ENCODE results near the gene LRRC27.
A peak's percentile ranks its signal among the peaks of the same experiment; 100 is the strongest.

LRRC27 gene

DNA sequence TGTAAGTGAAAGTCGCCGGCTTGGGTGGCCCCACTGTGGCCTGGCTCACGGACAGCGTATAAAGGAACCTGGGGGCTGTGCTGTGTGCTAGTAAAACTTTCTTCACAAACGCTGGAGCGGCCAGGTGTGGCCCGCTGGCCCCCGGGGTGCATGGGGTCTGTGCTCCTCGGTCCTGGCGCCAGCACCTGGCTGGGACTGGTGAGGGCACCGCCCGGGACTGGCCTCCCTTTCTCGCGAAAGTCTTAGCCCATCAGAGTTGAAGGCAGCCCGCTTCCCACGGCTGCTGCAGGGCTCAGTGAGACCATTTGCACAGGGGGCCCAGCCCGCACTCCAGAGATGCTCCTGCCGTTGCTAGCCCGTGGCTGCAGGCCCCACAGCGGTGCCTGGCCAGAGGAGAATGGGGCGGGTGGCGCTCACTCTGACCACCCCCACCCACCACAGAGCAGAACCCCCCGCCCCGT, 70.8 kb downstream of the LRRC27 start:
- no peak for DNase-seq (ENCODE audit: low read depth)

DNA sequence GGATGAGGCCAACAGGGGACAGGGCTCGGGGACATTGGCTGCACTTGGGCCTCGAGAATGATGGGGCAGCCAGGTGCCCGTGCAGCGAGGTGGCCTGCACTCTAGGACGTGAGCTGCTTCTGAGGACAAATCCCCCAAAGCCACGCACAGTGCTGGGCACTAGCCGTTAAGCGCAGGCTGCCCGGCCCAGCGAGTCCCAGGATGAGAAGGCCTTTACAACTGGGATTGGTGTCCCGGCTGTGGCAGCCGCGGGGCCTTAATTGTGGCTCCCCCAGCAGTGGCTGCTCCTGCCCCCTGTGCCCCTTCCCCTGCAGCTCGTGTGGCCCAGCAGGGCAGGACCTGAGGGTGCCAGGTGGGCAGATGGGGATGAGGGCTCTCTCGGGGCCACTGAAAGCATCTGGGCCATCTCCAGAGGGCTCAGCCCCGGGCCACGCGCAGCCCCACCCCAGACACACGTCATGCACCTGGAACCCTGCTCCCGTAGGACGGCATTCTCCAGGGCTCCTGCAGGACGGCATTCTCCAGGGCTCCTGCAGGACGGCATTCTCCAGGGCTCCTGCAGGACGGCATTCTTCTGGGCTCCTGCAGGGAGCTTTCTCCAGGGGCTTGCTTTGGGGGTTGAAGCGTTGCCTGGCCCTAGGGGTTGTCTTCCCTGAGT, 71.6 kb downstream of the LRRC27 start:
- no peak for DNase-seq (ENCODE audit: low read depth)

DNA sequence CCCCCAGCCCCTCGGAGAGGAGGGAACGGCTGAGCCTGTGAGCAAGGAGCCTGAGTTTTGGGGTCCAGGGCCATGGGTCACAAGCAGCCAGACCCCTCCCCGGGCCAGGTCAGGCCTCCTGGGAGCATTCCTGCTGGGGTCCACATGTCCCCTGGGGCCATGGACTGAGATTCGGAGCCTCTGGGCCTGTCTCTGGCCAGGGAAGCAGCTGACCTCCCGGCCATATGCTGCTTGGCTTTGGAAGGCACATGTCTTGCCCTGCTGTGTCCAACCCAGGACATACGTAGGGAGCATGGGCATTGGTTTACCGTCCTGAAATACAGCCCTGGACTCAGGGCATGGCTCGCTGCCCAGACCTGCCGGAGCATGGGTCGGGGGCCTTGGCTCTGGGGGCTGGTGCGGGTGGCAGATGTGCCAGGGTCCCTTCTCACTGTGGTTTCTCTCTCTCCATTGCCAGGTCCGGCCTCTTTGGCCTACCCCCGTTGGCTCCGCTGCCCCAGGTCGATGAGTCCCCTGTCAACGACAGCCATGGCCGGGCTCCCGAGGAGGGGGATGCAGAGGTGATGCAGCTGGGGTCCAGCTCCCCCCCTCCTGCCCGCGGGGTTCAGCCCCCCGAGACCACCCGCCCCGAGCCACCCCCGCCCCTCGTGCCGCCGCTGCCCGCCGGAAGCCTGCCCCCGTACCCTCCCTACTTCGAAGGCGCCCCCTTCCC, 72.3 kb downstream of the LRRC27 start:
- no peak for DNase-seq (ENCODE audit: low read depth)

DNA sequence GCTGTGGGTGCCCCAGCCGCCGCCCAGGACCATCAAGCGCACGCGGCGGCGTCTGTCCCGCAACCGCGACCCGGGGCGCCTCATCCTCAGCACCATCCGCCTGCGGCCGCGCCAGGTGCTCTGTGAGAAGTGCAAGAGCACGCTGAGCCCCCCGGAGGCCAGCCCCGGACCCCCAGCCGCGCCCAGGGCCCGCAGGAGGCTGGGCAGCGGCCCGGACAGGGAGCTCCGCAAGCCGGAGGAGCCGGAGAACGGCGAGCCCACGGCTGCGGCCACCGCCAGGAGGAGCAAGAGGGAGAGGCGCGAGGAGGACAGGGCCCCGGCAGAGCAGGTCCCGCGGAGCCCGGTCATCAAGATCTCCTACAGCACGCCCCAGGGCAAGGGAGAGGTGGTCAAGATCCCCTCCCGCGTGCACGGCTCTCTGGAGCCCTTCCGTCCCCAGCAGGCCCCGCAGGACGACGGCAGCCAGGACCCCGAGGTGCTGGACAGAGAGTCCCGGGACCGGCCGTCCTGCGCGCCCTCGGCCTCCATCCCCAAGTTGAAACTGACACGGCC, 73.0 kb downstream of the LRRC27 start:
- no peak for DNase-seq (ENCODE audit: low read depth)

DNA sequence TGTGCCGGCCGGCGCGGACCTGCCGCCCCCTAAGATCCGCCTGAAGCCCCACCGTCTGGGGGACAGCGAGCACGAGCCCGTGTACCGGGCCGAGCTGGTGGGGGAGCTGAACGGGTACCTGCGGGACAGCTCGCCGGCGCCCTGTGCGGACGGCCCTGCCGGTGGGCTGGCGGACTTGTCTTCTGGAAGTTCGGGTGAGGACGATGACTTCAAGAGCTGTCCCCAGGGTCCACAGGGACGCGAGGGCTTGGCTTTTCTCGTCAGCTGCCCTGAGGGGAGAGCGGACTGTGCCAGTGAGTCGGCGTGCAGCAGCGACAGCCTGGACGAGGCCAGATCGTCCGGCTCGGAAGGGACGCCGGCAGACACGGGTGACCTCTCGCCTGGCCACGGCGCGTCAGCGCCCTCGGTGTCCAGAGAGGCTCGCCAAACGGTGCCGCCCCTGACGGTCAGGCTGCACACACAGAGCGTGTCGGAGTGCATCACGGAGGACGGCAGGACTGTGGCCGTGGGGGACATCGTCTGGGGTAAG, 73.5 kb downstream of the LRRC27 start:
- DNase-seq (ENCODE audit: low read depth) = no peak

DNA sequence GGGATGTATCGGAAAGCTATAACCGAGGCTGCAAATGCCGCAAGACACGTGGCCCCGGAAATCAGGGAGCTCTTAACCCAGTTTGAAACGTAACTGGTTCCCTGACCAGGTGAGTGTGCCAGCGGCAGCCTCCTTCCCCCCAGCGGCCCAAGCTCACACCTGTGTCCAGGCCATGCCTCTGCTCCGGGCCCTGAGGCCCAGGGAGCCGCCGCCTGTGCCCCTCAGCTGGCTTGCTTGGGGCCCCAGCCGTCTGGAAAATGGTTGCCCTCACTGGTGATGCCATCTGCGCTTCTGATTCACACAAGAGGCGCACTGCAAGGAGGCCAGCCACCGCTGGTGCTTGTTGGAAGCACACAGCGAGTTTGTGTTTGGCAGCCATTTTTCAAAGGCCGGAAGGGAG, 74.2 kb downstream of the LRRC27 start:
- no peak for DNase-seq (ENCODE audit: low read depth)

DNA sequence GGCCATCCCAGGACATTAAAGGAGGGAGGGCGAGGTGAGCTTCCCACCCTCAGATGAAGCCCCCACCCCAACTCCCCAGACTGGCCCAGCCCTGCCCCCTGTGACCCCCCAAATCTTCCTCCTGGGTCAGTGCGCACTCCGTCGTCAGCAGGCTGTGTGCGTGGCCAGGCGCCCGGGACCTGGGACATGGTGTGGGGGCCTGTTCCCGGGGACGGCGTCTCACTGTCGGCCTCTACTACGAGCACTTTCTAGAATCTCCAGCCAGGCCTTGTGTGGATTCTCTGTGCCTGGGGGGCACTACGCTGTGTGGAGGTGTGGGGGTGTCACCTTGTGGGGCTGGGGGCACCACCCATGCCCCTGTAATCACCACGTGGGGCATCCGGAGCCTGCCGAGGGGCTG, 74.8 kb downstream of the LRRC27 start:
- DNase-seq (ENCODE audit: low read depth) = no peak

DNA sequence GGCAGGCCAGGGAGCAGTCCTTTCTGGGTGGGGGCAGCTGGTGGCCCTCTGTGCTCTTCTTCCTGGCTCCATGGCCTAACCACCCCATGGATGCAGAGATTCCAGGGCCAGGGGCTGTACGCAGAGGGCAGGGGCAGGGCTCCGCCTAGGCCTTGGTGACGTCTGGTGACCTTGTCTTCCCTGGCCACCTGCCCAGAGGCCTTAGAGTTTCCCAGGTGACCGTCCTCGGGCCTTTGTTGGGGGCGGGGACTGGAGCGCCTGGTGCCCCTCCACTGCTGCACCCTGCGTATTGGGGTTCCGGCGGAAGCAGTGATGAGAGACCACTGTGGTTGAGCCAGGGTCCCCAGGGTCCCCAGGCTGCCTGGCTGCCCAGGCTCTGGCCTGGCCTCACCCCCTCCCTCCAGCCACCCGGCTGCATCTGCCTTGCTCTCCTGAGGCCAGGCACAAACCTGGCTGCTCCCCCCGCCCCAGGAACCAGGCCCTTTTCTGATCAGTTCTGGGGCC, 75.3 kb downstream of the LRRC27 start:
- DNase-seq (ENCODE audit: low read depth) = no peak

DNA sequence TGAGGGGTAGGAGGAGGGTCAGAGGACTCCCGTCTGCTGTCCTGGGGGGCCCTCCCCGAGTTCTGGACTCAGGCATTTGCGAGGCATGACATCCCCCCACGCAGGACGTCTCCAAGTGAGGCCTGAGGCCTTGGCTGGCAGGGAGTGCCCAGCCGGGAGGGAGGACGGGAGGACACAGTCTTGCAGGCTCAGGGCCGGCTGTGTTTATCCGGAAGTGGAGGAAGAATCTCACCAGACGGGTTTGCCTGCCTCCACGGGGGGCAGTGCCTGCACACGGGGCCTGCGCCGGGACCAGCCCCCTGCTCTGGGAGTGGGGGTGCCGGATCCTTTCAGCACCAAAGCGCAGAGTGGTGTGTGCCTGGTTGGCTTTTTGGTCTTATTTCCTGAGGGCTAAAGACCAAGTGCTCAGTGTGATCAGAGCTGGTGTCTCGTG, 75.9 kb downstream of the LRRC27 start:
- DNase-seq (ENCODE audit: low read depth) = peak; percentile 65

DNA sequence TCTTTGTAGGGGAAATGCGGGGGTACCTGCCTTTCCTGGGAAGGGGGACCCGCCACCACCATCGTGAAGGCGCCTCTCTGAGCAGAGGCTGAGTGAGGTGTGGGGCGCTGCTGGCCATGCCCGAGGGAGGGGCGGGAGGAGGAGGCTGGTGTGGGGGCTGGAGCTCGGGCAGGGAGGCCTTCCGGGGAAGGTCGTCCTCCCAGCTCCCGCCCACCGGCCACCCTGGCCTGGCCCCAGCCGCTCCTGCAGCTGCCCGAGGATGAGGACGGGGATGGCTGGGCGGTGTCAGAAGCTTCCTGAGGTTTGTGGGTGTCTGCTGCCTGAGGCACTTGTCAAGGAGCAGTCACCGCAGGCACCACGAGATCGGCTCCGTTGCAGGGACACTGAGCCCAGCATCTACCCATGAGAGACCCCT, 76.4 kb downstream of the LRRC27 start:
- peak; percentile 35 for DNase-seq (ENCODE audit: low read depth)

DNA sequence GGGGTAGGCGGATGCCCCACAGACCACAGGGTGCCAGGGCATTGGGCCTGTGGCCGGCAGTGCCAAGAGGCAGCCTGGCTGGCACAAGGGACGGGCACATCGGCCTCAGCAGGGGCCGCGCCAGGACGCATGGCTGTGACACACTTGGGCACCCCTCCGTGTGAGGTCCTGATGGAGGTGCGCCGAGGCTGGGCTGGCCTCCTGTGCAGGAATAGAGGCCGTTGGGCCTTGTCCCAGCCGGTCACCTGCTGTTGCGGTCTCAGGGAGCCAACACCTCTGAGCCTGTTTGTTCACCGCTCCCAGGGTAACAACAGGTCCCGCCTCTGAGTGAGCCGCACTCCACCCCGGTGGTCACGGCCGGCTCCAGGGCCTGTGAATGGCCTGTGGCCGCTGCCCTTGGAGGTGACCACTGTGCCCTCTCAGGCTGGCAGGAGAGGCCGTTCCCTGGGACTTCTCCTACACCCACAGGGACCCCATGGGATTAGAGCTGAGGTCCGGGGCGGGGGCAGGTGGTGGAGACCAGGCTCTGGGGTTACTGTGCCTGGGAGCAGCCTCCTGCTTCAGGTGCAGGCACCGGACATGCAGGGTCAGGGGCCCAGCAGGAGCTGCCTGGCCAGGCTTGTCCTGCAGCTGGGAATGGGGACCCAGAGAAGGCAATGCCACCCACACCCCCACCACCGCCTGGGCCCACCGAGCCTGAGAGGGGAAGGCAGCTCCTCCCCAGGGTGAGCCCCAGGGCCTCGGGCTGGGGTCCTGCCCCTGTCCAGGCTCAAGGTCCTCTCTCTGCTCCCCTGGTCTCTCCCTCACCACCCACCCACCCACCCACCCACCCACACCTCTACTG, 77.1 kb downstream of the LRRC27 start:
- DNase-seq (ENCODE audit: low read depth) = no peak

DNA sequence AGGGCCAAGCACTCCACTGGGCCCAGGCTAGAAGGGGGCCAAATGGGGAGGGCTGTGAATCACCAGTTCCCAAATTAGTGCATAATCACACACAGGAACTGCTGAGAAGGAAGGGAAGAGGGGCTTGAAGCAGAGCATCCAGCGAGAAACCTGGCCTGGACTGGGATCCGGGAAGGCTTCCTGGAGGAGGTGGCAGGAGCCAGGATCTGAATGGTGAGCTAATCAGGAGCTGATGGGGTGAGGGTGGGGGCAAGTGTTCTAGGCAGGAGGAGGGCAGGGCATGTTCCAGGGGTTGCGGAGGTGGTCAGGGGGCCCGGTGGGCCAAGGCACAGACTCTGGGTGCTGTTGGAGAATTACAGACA, 77.7 kb downstream of the LRRC27 start:
- no peak for DNase-seq (ENCODE audit: low read depth)

DNA sequence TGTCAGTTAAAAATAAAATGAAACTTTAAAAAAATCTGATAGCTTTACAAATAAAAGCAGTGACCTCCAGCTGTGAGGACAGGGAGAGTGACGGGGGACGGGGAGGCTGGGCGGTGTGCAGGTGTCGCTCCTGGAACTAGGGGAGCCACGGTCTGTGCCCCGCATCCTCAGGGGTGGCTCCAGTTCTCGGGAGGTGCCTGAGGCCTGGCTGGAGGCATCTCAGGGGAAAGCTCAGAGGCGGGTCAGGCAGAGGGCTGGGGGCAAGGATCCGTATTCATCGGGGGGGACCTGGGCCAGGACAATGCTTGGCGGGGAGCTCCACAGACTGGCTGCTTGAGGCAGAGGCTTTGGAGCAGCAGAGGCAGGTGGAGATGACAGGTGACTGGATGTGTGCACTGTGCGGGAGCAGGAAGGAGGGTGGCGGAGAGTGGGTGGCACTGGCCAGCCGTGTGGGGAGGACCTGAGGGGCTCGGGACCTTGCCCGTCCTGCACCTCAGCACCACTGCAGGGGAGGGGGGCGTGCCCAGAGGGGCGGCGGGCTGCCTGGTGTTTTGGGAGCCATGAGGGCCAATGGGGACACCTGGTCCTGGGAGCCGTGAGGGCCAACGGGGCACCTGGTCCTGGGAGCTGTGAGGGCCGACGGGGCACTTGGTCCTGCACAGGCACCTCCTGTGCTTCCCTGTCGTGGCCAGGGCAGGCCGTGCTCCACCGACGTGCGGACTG, 78.2 kb downstream of the LRRC27 start:
- DNase-seq (ENCODE audit: low read depth) = no peak

DNA sequence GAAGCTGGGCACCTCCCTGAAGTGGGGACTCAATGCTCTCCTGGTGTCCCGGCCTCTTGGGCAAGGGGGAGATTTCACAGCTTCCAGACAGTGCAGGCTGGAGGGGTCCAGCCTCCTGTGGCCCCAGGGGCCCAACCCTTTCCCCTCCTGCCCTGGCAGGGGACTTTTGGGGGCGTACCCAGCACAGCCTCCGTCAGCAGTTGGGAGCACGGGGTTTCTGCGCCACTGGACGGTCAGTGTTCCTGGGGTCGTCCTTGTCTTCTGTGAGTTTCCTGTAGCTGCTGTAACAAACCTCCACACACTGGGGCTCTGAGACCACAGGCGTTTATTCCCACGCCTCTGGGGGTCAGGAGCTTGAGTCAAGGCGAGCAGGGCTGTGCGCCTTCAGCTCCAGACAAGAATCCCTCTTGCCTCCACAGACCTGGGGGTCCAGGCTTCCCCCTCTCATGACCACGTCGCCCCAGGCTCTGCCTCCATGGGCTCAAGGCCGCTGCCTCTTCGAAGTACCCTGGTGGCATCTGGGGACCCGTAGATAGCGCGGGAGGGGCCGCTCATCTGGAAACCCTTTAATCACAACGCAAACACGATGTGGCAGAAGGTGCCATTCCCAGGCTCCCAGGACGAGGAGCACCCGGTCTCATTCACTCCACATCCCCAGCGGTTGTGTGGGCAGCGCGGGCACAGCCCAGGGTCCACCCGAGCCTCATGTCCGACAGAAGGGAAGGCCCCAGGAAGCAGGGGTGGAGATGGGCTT, 79.0 kb downstream of the LRRC27 start:
- no peak for DNase-seq (ENCODE audit: low read depth)

DNA sequence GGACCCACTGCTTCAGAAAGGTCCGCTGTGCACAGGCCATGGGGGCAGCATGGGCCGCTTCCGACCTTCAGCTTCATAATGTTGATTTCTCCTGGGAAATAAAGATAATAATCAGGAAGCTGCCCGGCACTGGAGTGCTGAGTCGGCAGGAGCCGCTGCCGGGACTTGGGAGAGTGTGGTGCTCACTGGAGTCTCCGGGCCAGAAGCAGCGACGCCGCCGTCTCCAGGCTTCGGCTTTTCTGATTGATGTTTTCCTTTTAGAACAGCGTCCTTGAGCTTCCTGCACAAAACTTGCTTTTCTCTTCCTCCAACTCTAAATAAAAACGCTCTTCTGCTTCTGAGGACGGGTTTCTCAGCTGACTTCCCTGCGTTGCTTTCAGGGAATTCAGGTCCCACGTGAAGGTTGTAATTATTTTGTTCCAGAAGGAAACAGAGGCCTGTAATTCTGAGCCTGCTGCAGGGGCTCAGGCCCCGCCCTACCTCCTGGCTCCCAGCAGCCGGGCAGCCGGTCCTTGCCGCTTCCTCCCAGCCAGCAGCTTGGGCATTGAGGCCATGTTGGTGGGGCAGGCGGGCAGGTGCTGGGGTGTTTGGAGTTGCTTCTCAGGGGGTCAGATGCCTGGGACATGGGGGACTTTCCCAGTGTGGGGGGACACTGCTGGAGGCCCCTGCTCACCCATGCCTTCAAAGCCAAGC, 79.7 kb downstream of the LRRC27 start:
- DNase-seq (ENCODE audit: low read depth) = peak; percentile 59

DNA sequence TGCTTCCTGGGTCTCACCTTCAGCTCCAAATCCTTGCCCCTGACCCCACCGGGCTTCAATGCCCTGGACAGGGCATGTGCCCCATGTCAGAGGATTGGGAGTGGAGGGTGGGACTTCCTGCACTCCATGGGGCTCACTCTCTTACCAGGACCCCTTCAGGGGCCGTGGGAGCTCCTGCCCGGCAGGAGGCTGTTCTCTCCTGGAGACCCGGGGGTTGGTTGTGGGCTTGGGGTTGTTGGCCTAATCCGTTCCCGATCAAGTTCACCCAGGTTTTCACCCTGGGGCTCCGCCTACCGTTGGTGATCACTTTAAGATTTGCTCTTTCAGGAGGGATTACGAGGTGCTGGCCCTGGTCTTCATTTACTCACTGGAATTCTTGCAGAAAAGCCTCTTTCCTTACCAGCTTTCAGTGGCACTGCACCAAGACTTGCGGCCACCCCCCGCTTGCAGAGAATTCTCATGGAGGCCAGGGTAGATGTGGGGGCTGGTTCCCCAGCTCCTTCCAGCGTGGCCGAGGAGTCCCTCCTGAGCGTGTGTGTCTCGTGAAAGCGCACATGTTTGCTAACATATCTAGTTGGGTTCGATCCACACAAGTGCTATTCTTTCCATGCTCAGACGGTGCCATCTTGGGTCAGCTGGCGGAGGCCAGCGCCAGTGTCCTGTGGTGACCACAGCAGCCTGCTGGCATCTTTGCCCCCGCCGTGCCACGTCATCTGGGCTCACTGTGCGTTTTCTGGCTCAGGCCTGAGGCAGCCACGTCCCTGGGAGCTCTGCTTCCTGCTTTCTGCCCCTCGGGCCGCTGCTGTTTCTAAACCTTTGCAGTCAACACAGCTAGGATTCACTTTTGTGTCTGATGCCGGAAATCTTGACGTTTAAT, 80.6 kb downstream of the LRRC27 start:
- no peak for DNase-seq (ENCODE audit: low read depth)

DNA sequence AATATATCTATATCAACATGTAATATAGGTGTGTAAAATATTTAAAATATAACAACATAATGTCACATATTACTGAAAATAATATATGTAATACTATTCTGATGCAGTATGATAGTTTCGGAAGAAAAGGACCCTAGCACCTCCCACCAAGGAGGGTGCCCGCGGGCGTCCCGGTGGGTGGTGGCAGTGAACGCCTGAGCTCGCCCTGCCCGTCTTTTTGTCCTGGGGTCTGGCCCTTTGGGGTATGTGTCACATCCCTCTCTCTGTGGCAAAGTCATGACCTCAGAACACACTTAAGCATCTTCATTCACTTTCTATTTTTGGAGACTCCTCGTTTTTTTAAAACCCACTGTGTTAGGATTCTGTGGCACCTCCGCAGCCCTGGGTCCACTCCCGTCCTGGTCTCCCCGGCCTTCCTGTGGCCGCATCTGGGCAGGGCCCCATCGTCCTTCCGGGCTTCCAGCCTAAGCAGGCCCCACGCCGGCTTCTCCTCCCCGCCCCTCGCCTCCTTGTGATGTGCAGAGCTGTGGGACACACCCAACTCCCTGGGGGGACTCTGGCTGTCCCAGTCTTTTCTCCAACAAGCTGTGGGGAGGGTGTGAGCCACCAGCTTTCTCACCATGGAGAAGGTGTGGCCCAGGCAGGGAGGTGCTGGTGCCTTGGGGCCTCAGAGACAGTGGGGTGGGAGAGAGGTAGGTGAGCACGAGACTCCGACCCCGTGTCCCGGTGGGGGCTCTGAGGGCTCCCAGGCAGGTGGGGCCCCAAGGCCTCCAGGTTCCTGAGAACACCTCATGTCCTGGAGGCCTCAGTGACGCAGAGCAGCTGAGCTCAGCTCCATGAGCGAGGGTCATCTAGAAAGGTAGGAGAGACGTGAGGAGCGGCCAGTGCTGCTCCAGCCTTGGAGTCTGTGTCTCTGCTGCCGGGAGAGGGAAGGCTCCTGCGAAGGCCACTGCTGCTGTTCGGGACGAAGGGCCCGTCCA, 81.5 kb downstream of the LRRC27 start:
- DNase-seq (ENCODE audit: low read depth) = no peak

Data from amniotic epithelial cell (primary cell).